Measurements from ENCODE around the gene FAM83D.
A peak's percentile ranks its signal among the peaks of the same experiment; 100 is the strongest.
"Not testable (repeated sequence)": the region's sequence is repeated elsewhere in the genome, so short reads cannot be mapped to it uniquely, and the experiment has no call there.

The FAM83D gene

GRCh38 chr20:38935967-38936407 lies 9.8 kb downstream of the FAM83D start:
- no peak for DNase-seq (ENCODE audit: low read depth in 2 of 2)

- DNase-seq (ENCODE audit: low read depth in 2 of 2) = no peak
Measured at GRCh38 chr20:38937000-38937399, 10.8 kb downstream of the FAM83D start.

- no peak for DNase-seq (ENCODE audit: low read depth in 2 of 2)
Measured at GRCh38 chr20:38937978-38938473, 11.8 kb downstream of the FAM83D start.

GRCh38 chr20:38939686-38940085 lies 13.5 kb downstream of the FAM83D start:
- no peak for DNase-seq (ENCODE audit: low read depth in 2 of 2)

- no peak for DNase-seq (ENCODE audit: low read depth in 2 of 2)
Measured at GRCh38 chr20:38940644-38941043, 14.4 kb downstream of the FAM83D start.

GRCh38 chr20:38941726-38942389 lies 15.6 kb downstream of the FAM83D start:
- no peak for DNase-seq (ENCODE audit: low read depth in 2 of 2)

GRCh38 chr20:38945012-38945411 lies 18.8 kb downstream of the FAM83D start:
- no peak for DNase-seq (ENCODE audit: low read depth in 2 of 2)

- DNase-seq (ENCODE audit: low read depth in 2 of 2) = no peak
Measured at GRCh38 chr20:38946836-38947235, 20.6 kb downstream of the FAM83D start.

GRCh38 chr20:38947931-38948362 lies 21.7 kb downstream of the FAM83D start:
- DNase-seq (ENCODE audit: low read depth in 2 of 2) = no peak

GRCh38 chr20:38950254-38950653 lies 24.0 kb downstream of the FAM83D start:
- no peak for DNase-seq (ENCODE audit: low read depth in 2 of 2)

GRCh38 chr20:38951611-38952010 lies 25.4 kb downstream of the FAM83D start:
- DNase-seq (ENCODE audit: low read depth in 2 of 2) = no peak

- no peak for DNase-seq (ENCODE audit: low read depth in 2 of 2)
Measured at GRCh38 chr20:38952153-38952552, 25.9 kb downstream of the FAM83D start.

- no peak for DNase-seq (ENCODE audit: low read depth in 2 of 2)
Measured at GRCh38 chr20:38953630-38954340, 27.6 kb downstream of the FAM83D start.

- DNase-seq (ENCODE audit: low read depth in 2 of 2) = no peak
Measured at GRCh38 chr20:38957235-38957876, 31.1 kb downstream of the FAM83D start.

- DNase-seq (ENCODE audit: low read depth in 2 of 2) = no peak
Measured at GRCh38 chr20:38957915-38958485, 31.8 kb downstream of the FAM83D start.

GRCh38 chr20:38960187-38960687 lies 34.0 kb downstream of the FAM83D start:
- not testable (repeated sequence) for DNase-seq (ENCODE audit: low read depth in 2 of 2)

- DNase-seq (ENCODE audit: low read depth in 2 of 2) = no peak
Measured at GRCh38 chr20:38961530-38962043, 35.4 kb downstream of the FAM83D start.

- DNase-seq (ENCODE audit: low read depth in 2 of 2) = peak; percentile 97 to 98
Measured at GRCh38 chr20:38962044-38962927, 36.1 kb downstream of the FAM83D start, which contains the start of gene DHX35. Gene DHX35 (plus strand): TSS chr20:38962344. CDS start chr20:38962368, 24 bp downstream.

GRCh38 chr20:38962928-38963401 lies 36.7 kb downstream of the FAM83D start:
- DNase-seq (ENCODE audit: low read depth in 2 of 2) = no peak

GRCh38 chr20:38963745-38964144 lies 37.5 kb downstream of the FAM83D start:
- no peak for DNase-seq (ENCODE audit: low read depth in 2 of 2)

GRCh38 chr20:38965264-38965663 lies 39.0 kb downstream of the FAM83D start:
- no peak for DNase-seq (ENCODE audit: low read depth in 2 of 2)
